HepG2 (cell line): ENCODE data around the gene ACO1. TPM values are rescaled to one million over a fixed set of nuclear protein-coding genes. Genes with fewer than 3 reads are reported as not detected.

Experiments
- DR1 ChIP-seq: sonication (generic); formaldehyde crosslinking; IDR thresholded peaks from 2 replicates; pipeline ENCODE4 v1.8.0; 2021; ENCODE audit warnings: mild to moderate bottlenecking, missing genetic modification reagents, inconsistent platforms
- ETS1 ChIP-seq: sonication (generic); formaldehyde crosslinking; IDR thresholded peaks from 2 replicates; pipeline ENCODE4 v1.4.0; 2020; ENCODE audit warnings: missing genetic modification reagents
- FOXP4 ChIP-seq: sonication (generic); formaldehyde crosslinking; IDR thresholded peaks from 2 replicates; pipeline ENCODE4 v1.4.0; 2020; ENCODE audit warnings: missing genetic modification reagents
- HCFC1 ChIP-seq: fragments of 150-350 bp; IDR thresholded peaks from 2 replicates; pipeline ENCODE4 v1.6.1; 2014; ENCODE audit warnings: low read depth, low read length
- HMGA1 ChIP-seq: sonication (generic); formaldehyde crosslinking; conservative IDR thresholded peaks from 2 replicates; pipeline ENCODE4 v1.4.0; 2020; ENCODE audit warnings: missing genetic modification reagents
- IKZF5 ChIP-seq: IDR thresholded peaks from 2 replicates; pipeline ENCODE4 v1.6.1; 2018; ENCODE audit warnings: missing genetic modification reagents, mild to moderate bottlenecking, missing compliant biosample characterization
- KLF11 ChIP-seq: IDR thresholded peaks from 2 replicates; pipeline ENCODE4 v1.6.1; 2016; ENCODE audit warnings: missing compliant biosample characterization
- KLF9 ChIP-seq: IDR thresholded peaks from 2 replicates; pipeline ENCODE4 v1.6.1; 2016; ENCODE audit warnings: low read depth
- NR2F1 ChIP-seq, 2 experiments: fragments of 450-650 bp in 1 of 2; formaldehyde crosslinking in 1 of 2; IDR thresholded peaks; 2 replicates each; pipeline versions ENCODE4 v1.5.0 to v1.6.1; 2016 to 2020; ENCODE audit warnings: mild to moderate bottlenecking in 1 of 2, missing compliant biosample characterization in 1 of 2, missing genetic modification reagents in 1 of 2, moderate library complexity in 1 of 2
- NR3C1 ChIP-seq: sonication (generic); formaldehyde crosslinking; IDR thresholded peaks from 2 replicates; pipeline ENCODE4 v1.4.0; 2020; ENCODE audit warnings: missing genetic modification reagents
- PATZ1 ChIP-seq: sonication (generic); formaldehyde crosslinking; IDR thresholded peaks from 2 replicates; pipeline ENCODE4 v1.4.0; 2020; ENCODE audit warnings: missing genetic modification reagents
- TFDP1 ChIP-seq: IDR thresholded peaks from 2 replicates; pipeline ENCODE4 v1.6.1; 2016; ENCODE audit warnings: missing compliant biosample characterization, missing genetic modification reagents, borderline replicate concordance
- TMF1 ChIP-seq: sonication (generic); formaldehyde crosslinking; IDR thresholded peaks from 2 replicates; pipeline ENCODE4 v1.8.1; 2022; ENCODE audit warnings: low read depth, missing genetic modification reagents
- ZBTB44 ChIP-seq: sonication (generic); formaldehyde crosslinking; IDR thresholded peaks from 2 replicates; pipeline ENCODE4 v1.4.0; 2020; ENCODE audit warnings: missing genetic modification reagents
- ZNF260 ChIP-seq: sonication (generic); formaldehyde crosslinking; IDR thresholded peaks from 2 replicates; pipeline ENCODE4 v1.4.0; 2020; ENCODE audit warnings: missing genetic modification reagents, low read depth, mild to moderate bottlenecking, borderline replicate concordance
- ZNF292 ChIP-seq: sonication (generic); formaldehyde crosslinking; IDR thresholded peaks from 2 replicates; pipeline ENCODE4 v1.8.1; 2022; ENCODE audit warnings: mild to moderate bottlenecking, low read depth, missing genetic modification reagents, borderline replicate concordance
- ZNF460 ChIP-seq: sonication (generic); formaldehyde crosslinking; IDR thresholded peaks from 2 replicates; pipeline ENCODE4 v1.5.1; 2020; ENCODE audit warnings: missing genetic modification reagents, mild to moderate bottlenecking, borderline replicate concordance
- ZNF580 ChIP-seq: IDR thresholded peaks from 2 replicates; pipeline ENCODE4 v1.6.1; 2016; ENCODE audit warnings: low read depth, borderline replicate concordance
- polyA plus RNA-seq, 8 experiments: library from polyadenylated mRNA; depleted of rRNA in 3 of 8; stranded (reverse) in 7 of 8; unstranded in 1 of 8; fragments of >200 nt; fragmentation: Illumina TruSeq in 4 of 8; extraction: Trizol in 4 of 8; gene quantifications; 2 replicates each; pipeline versions ENCODE4 v1.2.1 to v1.2.3, GENCODE V29; 2011 to 2016; ENCODE audit warnings: low read depth in 4 of 8, missing spikeins in 1 of 8, mixed read lengths in 1 of 8; ENCODE audit not compliant: insufficient read depth in 1 of 8
- total RNA-seq, 5 experiments: library from RNA; depleted of rRNA; stranded (reverse); fragments of >200 nt; fragmentation: Illumina TruSeq; extraction: Trizol; gene quantifications; 2 replicates each; pipeline ENCODE4 v1.2.3, GENCODE V29; 2016; ENCODE audit warnings: low read depth in 1 of 5

Gene ACO1
- total and polyA plus RNA-seq, 2 of the 13 experiments (the other 11 are each of a cell fraction or from before 2014, with no cell fraction given): 20.1 to 48.2 TPM

- TF ChIP-seq ZBTB44 (CRISPR knock-in tag) (no peak), ETS1 (CRISPR knock-in tag) (no peak), HCFC1 (no peak), ZNF292 (no peak), HMGA1 (CRISPR knock-in tag) (no peak), KLF9 (CRISPR knock-in tag) (no peak), KLF11 (0 out of 2 replicates have a peak, but pooled peaks have one; percentile 30), ZNF580 (CRISPR knock-in tag) (no peak; the same call in 1 of the 2 replicates), FOXP4 (CRISPR knock-in tag) (0 out of 2 replicates have a peak, but pooled peaks have one; percentile 43), NR3C1 (CRISPR knock-in tag) (no peak), TMF1 (CRISPR knock-in tag) (no peak; the same call in 1 of the 2 replicates), NR2F1 (CRISPR knock-in tag; IDR thresholded peaks at IDR 0.05) (no peak), ZNF260 (CRISPR knock-in tag) (no peak), IKZF5 (peak; percentile 42; the same call in 1 of the 2 replicates), DR1 (CRISPR knock-in tag) (peak; percentile 71; the same call in 1 of the 2 replicates), ZNF460 (CRISPR knock-in tag) (peak; percentile 26; the same call in 1 of the 2 replicates), TFDP1 (peak; percentile 49; the same call in 1 of the 2 replicates), PATZ1 (peak; percentile 93)
Measured at GRCh38 chr9:32384364-32385151, at the start of gene ACO1 (continued).
